ENCODE measurements around the gene ASH1L. TPM values are rescaled to one million over a fixed set of nuclear protein-coding genes. Genes with fewer than 3 reads are reported as not detected.

The ASH1L gene
- total RNA-seq, 1 experiment from 2014 or later = 29.3 TPM

- TF ChIP-seq PRDM15 (CRISPR knock-in tag; IDR thresholded peaks at IDR 0.05) (no peak), JAZF1 (CRISPR knock-in tag; IDR thresholded peaks at IDR 0.05) (no peak), ZBTB43 (CRISPR knock-in tag; IDR thresholded peaks at IDR 0.05) (no peak), NFATC4 (CRISPR knock-in tag; IDR thresholded peaks at IDR 0.05) (no peak), E2F5 (CRISPR knock-in tag; IDR thresholded peaks at IDR 0.05) (no peak), ETV6 (CRISPR knock-in tag; IDR thresholded peaks at IDR 0.05) (no peak), IRF2 (CRISPR knock-in tag; IDR thresholded peaks at IDR 0.05; ENCODE audit: borderline replicate concordance, low read depth) (no peak), ZNF138 (CRISPR knock-in tag; conservative IDR thresholded peaks at IDR 0.05) (no peak), ATF6 (CRISPR knock-in tag; IDR thresholded peaks at IDR 0.05) (no peak), SMAD4 (CRISPR knock-in tag; IDR thresholded peaks at IDR 0.05) (no peak), MLX (CRISPR knock-in tag; IDR thresholded peaks at IDR 0.05) (no peak)
Observed at GRCh38 chr1:155286544-155286943, 276.1 kb downstream of the ASH1L start (continued).

GRCh38 chr1:155285631-155286044, 277.0 kb downstream of the ASH1L start:
- TF ChIP-seq ZNF416 (CRISPR knock-in tag; IDR thresholded peaks at IDR 0.05) = no peak
- TF ChIP-seq ESRRA (CRISPR knock-in tag; IDR thresholded peaks at IDR 0.05; ENCODE audit: borderline replicate concordance) = no peak
- H3K27me3 Mint-ChIP-seq (ENCODE audit: low read depth) = no peaks in the 10 kb centered on the region
- ATAC-seq (no peak), DNase-seq (ENCODE audit: low spot score) (no peak)
- ChIA-PET CTCF (interaction anchor here (0.6 to 1.1 kb wide), 3 partner anchors 34 to 78 kb away, joined by 3 to 6 read pairs (median 3); partner anchors contain the start of gene THBS3), POLR2A (no interaction called here)
- H3K4me1 Mint-ChIP-seq = no peaks in the 10 kb centered on the region
- H3K9me3 Mint-ChIP-seq = no peaks in the 10 kb centered on the region
- H3K36me3 Mint-ChIP-seq = peaks cover 2% of the 10 kb centered on the region; the same call in 1 of the 2 replicates
- H3K27ac Mint-ChIP-seq = no peak overlapping the region
- H3K4me3 Mint-ChIP-seq = no peak overlapping the region

Small RNA genes lying within 50 kb of the gene (microRNA-seq; reads per million reads assigned to microRNA genes)
- gene MIR555 (ENCODE audit: borderline number of aligned reads) = not detected

Other genes starting within 250 kb of the ASH1L start
- gene RUSC1, start 241.9 kb downstream of the ASH1L start, total RNA-seq (2021) = 51.4 to 68.8 TPM (median 55.3 TPM) in 3 replicates
- gene MSTO1, start 47.4 kb upstream of the ASH1L start, total RNA-seq (2021) = 44.6 to 61.7 TPM (median 46.3 TPM) in 3 replicates
- 41.8 to 45.0 TPM (median 41.8 TPM) in 3 replicates for gene YY1AP1, start 126.0 kb upstream of the ASH1L start, total RNA-seq (2021)
- gene DAP3, start 126.3 kb upstream of the ASH1L start, total RNA-seq (2021) = 107 to 125 TPM (median 109 TPM) in 3 replicates

Data from WTC11 (cell line).